Gastrocnemius medialis (tissue), 4 donors: ENCODE data around the gene KRT3. TPM values are rescaled to one million over a fixed set of nuclear protein-coding genes. Genes with fewer than 3 reads are reported as not detected.

Experiments
- ATAC-seq, 2 donors: fragments of 150-250 bp; one replicate each; pipeline ENCODE4 v1.9.1; 2016
- DNase-seq, 2 donors: peaks; one replicate each; pipeline ENCODE4 v3.0.0-alpha.2; 2019
- H3K27ac ChIP-seq, 4 donors: fragments of 200-600 bp; sonication (generic); 1 replicate in 1 of 4; 2 replicates in 3 of 4; pipeline ENCODE4 v1.5.1; 2016 to 2018; ENCODE audit warnings: mild to moderate bottlenecking in 2 of 4, moderate library complexity in 1 of 4
- H3K27me3 ChIP-seq, 3 donors: fragments of 200-600 bp; sonication (generic) in 2 of 3; 1 replicate in 1 of 3; 2 replicates in 2 of 3; pipeline versions ENCODE4 v1.5.1 to v1.6.0; 2016 to 2019; ENCODE audit warnings: mild to moderate bottlenecking in 1 of 3, moderate library complexity in 1 of 3
- H3K36me3 ChIP-seq, 2 donors: fragments of 200-600 bp; sonication (generic) in 1 of 2; one replicate each; pipeline ENCODE4 v1.5.1; 2017 to 2018
- H3K4me1 ChIP-seq, 2 donors: fragments of 200-600 bp; sonication (generic) in 1 of 2; one replicate each; pipeline ENCODE4 v1.5.1; 2016 to 2017; ENCODE audit warnings: mild to moderate bottlenecking in 2 of 2
- H3K4me3 ChIP-seq, 4 donors: fragments of 200-600 bp; sonication (generic) in 3 of 4; 1 replicate in 1 of 4; 2 replicates in 3 of 4; pipeline ENCODE4 v1.5.1; 2016 to 2019; ENCODE audit warnings: mild to moderate bottlenecking in 2 of 4
- H3K9me3 ChIP-seq, 3 donors: fragments of 200-600 bp; sonication (generic) in 2 of 3; 1 replicate in 1 of 3; 2 replicates in 2 of 3; pipeline ENCODE4 v1.5.1; 2016 to 2019
- POLR2A ChIP-seq, 2 donors: fragments of 450-650 bp; IDR thresholded peaks; one replicate each; pipeline ENCODE4 v1.6.1; 2017; ENCODE audit warnings: antibody characterized with exemption in 2 of 2, mild to moderate bottlenecking in 2 of 2, moderate library complexity in 2 of 2
- in situ Hi-C, 4 donors: fragments of 200-750 bp; cut with MboI; loops; one replicate each; pipeline versions ENCODE4 v1.15.0 to v1.8.0; 2017; ENCODE audit warnings: low sequenced_read_pairs in 4 of 4
- intact Hi-C: fragments of 100-400 bp; cut with DNase I; formaldehyde crosslinking; loops from one replicate; pipeline ENCODE4 v1.15.1; 2023; ENCODE audit warnings: low total_unique reads
- total RNA-seq, 4 donors: library from RNA; depleted of rRNA; stranded (reverse); fragments of >200 nt; gene quantifications; one replicate each; pipeline versions ENCODE4 v1.1.0 to v1.2.3, GENCODE V29; 2016
- TF ChIP-seq, protein P1 (sequence below), 5 experiments: fragments of 450-650 bp in 3 of 5; fragments of 200-600 bp in 2 of 5; sonication (generic) in 2 of 5; IDR thresholded peaks in 4 of 5; conservative IDR thresholded peaks in 1 of 5; 1 replicate in 4 of 5; 2 replicates in 1 of 5; pipeline ENCODE4 v1.5.1; 2016 to 2019; ENCODE audit warnings: antibody characterized with exemption in 5 of 5, mild to moderate bottlenecking in 3 of 5, moderate library complexity in 3 of 5

The KRT3 gene
- total RNA-seq, 4 donors from 2014 or later: not detected

DNA sequence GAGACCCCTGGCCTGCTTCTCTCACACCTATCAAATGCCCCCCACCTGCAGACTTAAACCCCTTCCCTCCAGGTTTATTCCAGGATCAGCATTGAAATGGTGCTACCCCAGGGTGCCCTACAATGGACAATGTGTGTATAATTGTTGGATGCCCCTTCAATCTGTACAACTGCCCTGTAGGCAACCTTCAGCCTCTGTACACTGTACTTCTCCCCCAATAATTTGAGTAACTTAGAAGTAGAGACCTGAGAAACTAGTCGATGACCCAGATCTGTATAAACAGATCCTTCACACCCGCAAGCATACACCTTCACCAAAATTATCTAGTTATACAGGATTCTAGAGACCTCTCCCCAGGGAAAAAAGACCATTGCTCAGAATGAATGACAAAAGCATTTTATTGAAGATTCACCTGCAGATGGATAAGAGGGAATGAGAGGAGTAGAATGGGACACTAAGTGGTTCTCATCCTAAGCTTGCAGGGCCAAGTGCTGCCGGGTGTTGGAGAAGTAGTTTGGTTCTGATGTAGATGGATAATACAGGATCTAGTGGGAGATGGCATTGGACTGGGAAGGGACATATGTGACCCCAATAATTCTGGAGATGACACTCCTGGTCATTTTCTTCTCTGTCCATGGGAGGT is 10.4 kb upstream of the KRT3 start:
- Histone ChIP-seq H3K27me3 (no peaks in the 10 kb centered on the region), H3K4me1 (no peaks in the 10 kb centered on the region), H3K36me3 (no peaks in the 10 kb centered on the region), H3K4me3 (no peak overlapping the region), H3K27ac (no peak overlapping the region), H3K9me3 (no peaks in the 10 kb centered on the region)
- no peak for TF ChIP-seq POLR2A (IDR thresholded peaks at IDR 0.05)
- TF ChIP-seq, protein P1, sequence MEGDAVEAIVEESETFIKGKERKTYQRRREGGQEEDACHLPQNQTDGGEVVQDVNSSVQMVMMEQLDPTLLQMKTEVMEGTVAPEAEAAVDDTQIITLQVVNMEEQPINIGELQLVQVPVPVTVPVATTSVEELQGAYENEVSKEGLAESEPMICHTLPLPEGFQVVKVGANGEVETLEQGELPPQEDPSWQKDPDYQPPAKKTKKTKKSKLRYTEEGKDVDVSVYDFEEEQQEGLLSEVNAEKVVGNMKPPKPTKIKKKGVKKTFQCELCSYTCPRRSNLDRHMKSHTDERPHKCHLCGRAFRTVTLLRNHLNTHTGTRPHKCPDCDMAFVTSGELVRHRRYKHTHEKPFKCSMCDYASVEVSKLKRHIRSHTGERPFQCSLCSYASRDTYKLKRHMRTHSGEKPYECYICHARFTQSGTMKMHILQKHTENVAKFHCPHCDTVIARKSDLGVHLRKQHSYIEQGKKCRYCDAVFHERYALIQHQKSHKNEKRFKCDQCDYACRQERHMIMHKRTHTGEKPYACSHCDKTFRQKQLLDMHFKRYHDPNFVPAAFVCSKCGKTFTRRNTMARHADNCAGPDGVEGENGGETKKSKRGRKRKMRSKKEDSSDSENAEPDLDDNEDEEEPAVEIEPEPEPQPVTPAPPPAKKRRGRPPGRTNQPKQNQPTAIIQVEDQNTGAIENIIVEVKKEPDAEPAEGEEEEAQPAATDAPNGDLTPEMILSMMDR (IDR thresholded peaks at IDR 0.05 in 4 of 5, conservative IDR thresholded peaks at IDR 0.05 in 1 of 5): no peak
- intact Hi-C loops (no loop called here), in situ Hi-C loops (no loop called here)
- no peak for ATAC-seq
- DNase-seq: no peak

DNA sequence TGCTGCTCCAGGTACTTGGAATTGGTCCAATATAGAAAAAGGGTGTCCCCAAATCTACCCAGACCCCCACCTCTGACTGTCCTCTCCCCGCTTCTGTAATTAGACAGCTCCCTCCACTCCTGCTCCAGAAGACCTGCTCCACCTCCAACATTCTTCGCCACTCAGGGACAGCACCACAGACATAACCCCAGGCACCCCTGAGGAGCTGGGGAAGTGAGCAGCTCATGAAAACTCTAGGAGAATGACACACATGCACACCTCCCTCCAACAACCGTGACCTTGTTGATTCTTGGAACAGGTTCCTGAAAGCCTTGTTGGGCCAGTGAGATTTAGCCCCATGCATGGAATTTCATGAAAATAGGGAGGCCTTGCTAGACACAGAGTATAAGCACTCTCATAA is 9.8 kb upstream of the KRT3 start:
- H3K9me3 ChIP-seq: no peaks in the 10 kb centered on the region
- H3K4me3 ChIP-seq: no peak overlapping the region
- no peaks in the 10 kb centered on the region for H3K4me1 ChIP-seq
- DNase-seq (no peak), ATAC-seq (no peak)
- TF ChIP-seq, protein P1 (IDR thresholded peaks at IDR 0.05 in 4 of 5, conservative IDR thresholded peaks at IDR 0.05 in 1 of 5): no peak
- no peak for TF ChIP-seq POLR2A (IDR thresholded peaks at IDR 0.05)
- H3K36me3 ChIP-seq: no peaks in the 10 kb centered on the region
- no peaks in the 10 kb centered on the region for H3K27me3 ChIP-seq
- no peak overlapping the region for H3K27ac ChIP-seq
- intact Hi-C loops: no loop called here
- in situ Hi-C loops: no loop called here

DNA sequence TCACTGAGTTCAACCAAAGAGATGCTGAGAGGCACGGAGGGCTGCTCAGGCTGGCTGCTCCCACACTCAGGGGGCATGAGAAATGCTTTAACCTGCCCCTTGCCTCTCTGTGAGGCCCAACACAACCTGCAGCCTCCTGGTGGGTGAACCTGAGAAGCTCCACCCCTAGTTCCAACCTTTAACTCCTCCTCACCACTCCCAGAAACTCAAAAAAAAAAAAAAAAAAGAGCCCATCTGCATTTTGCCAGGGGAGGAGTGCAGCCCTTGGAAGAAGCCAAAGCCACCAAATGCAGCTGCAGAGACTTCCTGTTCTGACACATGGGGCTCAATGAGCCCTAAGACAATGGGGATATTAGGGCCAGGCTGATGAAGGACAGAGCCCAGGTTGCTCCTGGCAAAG is 9.1 kb upstream of the KRT3 start:
- TF ChIP-seq, protein P1 (IDR thresholded peaks at IDR 0.05 in 4 of 5, conservative IDR thresholded peaks at IDR 0.05 in 1 of 5): no peak
- TF ChIP-seq POLR2A (IDR thresholded peaks at IDR 0.05): no peak
- Histone ChIP-seq H3K36me3 (no peaks in the 10 kb centered on the region), H3K4me3 (no peak overlapping the region), H3K27me3 (no peaks in the 10 kb centered on the region), H3K9me3 (no peaks in the 10 kb centered on the region), H3K27ac (no peak overlapping the region), H3K4me1 (no peaks in the 10 kb centered on the region)
- DNase-seq: no peak
- no peak for ATAC-seq
- in situ Hi-C loops (no loop called here), intact Hi-C loops (no loop called here)

DNA sequence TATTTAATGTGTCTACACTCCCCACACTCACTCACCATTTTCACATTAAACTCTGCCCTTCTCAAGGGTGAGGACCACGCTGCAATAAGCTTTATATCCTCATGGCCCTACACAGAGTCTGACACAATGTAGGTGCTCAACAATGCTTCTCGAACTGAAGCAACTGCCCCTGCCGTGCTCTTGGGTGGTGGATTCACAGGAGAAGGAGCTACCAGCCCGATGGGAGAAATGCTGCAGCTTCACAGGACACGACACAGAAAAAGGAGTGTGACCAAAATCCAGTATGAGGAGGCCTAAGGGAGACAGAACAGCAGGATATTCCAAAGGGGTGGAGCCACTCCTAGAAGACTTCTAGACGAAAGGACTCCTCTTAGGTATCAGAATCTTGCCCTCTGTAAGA is 6.5 kb upstream of the KRT3 start:
- Histone ChIP-seq H3K4me3 (no peak overlapping the region), H3K4me1 (no peaks in the 10 kb centered on the region), H3K9me3 (no peaks in the 10 kb centered on the region), H3K27ac (no peak overlapping the region), H3K36me3 (no peaks in the 10 kb centered on the region), H3K27me3 (no peaks in the 10 kb centered on the region)
- in situ Hi-C loops: no loop called here
- ATAC-seq (no peak), DNase-seq (no peak)
- intact Hi-C loops: no loop called here
- TF ChIP-seq POLR2A (IDR thresholded peaks at IDR 0.05): no peak
- TF ChIP-seq, protein P1 (IDR thresholded peaks at IDR 0.05 in 4 of 5, conservative IDR thresholded peaks at IDR 0.05 in 1 of 5): no peak

DNA sequence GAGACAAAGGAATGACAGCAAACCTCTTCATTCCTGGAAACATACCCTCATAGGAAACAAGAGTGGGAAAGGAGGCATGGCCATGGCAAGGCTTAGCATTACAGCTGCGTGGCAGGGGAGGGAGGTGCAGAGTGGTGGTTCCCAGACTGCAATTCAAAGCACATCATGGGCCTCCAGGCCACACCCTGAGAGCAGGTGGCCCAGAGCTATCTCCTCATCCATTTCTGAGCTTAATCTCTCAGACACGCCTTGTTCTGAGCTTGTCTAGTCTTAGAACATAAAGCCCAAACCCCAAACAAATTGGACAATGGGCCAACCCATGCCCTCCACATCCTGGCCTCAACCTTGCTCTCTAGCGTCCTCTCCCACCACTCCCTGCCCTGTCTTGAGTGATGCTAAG is 5.9 kb upstream of the KRT3 start:
- Histone ChIP-seq H3K4me3 (no peak overlapping the region), H3K36me3 (no peaks in the 10 kb centered on the region), H3K4me1 (no peaks in the 10 kb centered on the region), H3K27ac (no peak overlapping the region), H3K9me3 (no peaks in the 10 kb centered on the region), H3K27me3 (no peaks in the 10 kb centered on the region)
- DNase-seq: no peak
- in situ Hi-C loops (no loop called here), intact Hi-C loops (no loop called here)
- no peak for ATAC-seq
- no peak for TF ChIP-seq POLR2A (IDR thresholded peaks at IDR 0.05)
- TF ChIP-seq, protein P1 (IDR thresholded peaks at IDR 0.05 in 4 of 5, conservative IDR thresholded peaks at IDR 0.05 in 1 of 5): no peak
